RWPE1 (cell line): ENCODE measurements around the gene PSTK.
A peak's percentile ranks its signal among the peaks of the same experiment; 100 is the strongest.

Experiments used
- CTCF ChIA-PET: fragments of 350-600 bp; sonication (Branson Sonifier 250); formaldehyde crosslinking; extraction: SDS; loops from one replicate; lab custom pipeline; 2021; lab: Yijun Ruan, JAX
- POLR2A ChIA-PET: fragments of 400-600 bp; formaldehyde crosslinking; extraction: SDS; loops from one replicate; lab custom pipeline; 2020; ENCODE audit warnings: antibody characterized with exemption; ENCODE audit not compliant: low non-redundant PET; lab: Yijun Ruan, JAX
- DNase-seq: peaks from one replicate; pipeline ENCODE4 v3.0.0; 2012; ENCODE audit warnings: low spot score
- H3K27ac ChIP-seq: fragments of 450-650 bp; 2 replicates; pipeline ENCODE4 v1.5.1; 2017
- CTCF ChIP-seq: fragments of 450-650 bp; conservative IDR thresholded peaks from 2 replicates; pipeline ENCODE4 v1.5.1; 2017; ENCODE audit warnings: low read depth, mild to moderate bottlenecking

The PSTK gene

GRCh38 chr10:122986335-122986734, 6.1 kb downstream of the PSTK start:
- POLR2A ChIA-PET: no interaction called here
- CTCF ChIA-PET: no interaction called here
- DNase-seq: no peak
- H3K27ac ChIP-seq: no peak overlapping the region
- no peak for TF ChIP-seq CTCF

- H3K27ac ChIP-seq: no peak overlapping the region
- ChIA-PET CTCF (no interaction called here), POLR2A (no interaction called here)
- DNase-seq: no peak
- no peak for TF ChIP-seq CTCF
Observed at GRCh38 chr10:122988501-122988900, 8.3 kb downstream of the PSTK start.

- POLR2A ChIA-PET: interaction anchor here (1.1 kb wide), 1 partner anchor 10 kb away, joined by 3 read pairs; the partner anchor contains the start of gene PSTK
- no peak for TF ChIP-seq CTCF
- peak; percentile 36 for DNase-seq
- H3K27ac ChIP-seq: no peak overlapping the region
- CTCF ChIA-PET: interaction anchor here (0.6 to 2.0 kb wide), 4 partner anchors 8 to 340 kb away, joined by 3 to 4 read pairs (median 4); no protein-coding TSS in a partner anchor
Observed at GRCh38 chr10:122990278-122990677, 10.1 kb downstream of the PSTK start.

- ChIA-PET POLR2A (no interaction called here), CTCF (interaction anchor here (2.0 kb wide), 1 partner anchor 10 kb away, joined by 4 read pairs; no protein-coding TSS in a partner anchor)
- no peak for TF ChIP-seq CTCF
- DNase-seq: no peak
- no peak overlapping the region for H3K27ac ChIP-seq
Observed at GRCh38 chr10:122992031-122992585, 11.9 kb downstream of the PSTK start.

GRCh38 chr10:122993797-122994336, 13.7 kb downstream of the PSTK start:
- DNase-seq: no peak
- ChIA-PET CTCF (no interaction called here), POLR2A (no interaction called here)
- no peak overlapping the region for H3K27ac ChIP-seq
- no peak for TF ChIP-seq CTCF

GRCh38 chr10:122995936-122996335, 15.7 kb downstream of the PSTK start:
- POLR2A ChIA-PET: no interaction called here
- no peak for DNase-seq
- CTCF ChIA-PET: no interaction called here
- no peak for TF ChIP-seq CTCF
- H3K27ac ChIP-seq: no peak overlapping the region
